Stimulated activated CD8-positive, alpha-beta memory T cell treated with anti-CD3 and anti-CD28 coated beads, Interleukin-4, amount 100 ng/mL, for 24 hours (primary cell): Measurements from ENCODE around the gene TMEM129.
A peak's percentile ranks its signal among the peaks of the same experiment; 100 is the strongest.
"Not testable (repeated sequence)": the region's sequence is repeated elsewhere in the genome, so short reads cannot be mapped to it uniquely, and the experiment has no call there.

Experiments used
- DNase-seq: peaks from one replicate; pipeline ENCODE4 v3.0.0-alpha.2; 2020; ENCODE audit warnings: low read depth

TMEM129 gene

GRCh38 chr4:1695913-1696312 is 25.2 kb downstream of the TMEM129 start:
- no peak for DNase-seq

- peak; percentile 64 for DNase-seq
Measured at GRCh38 chr4:1693131-1693896, 27.8 kb downstream of the TMEM129 start.

DNA sequence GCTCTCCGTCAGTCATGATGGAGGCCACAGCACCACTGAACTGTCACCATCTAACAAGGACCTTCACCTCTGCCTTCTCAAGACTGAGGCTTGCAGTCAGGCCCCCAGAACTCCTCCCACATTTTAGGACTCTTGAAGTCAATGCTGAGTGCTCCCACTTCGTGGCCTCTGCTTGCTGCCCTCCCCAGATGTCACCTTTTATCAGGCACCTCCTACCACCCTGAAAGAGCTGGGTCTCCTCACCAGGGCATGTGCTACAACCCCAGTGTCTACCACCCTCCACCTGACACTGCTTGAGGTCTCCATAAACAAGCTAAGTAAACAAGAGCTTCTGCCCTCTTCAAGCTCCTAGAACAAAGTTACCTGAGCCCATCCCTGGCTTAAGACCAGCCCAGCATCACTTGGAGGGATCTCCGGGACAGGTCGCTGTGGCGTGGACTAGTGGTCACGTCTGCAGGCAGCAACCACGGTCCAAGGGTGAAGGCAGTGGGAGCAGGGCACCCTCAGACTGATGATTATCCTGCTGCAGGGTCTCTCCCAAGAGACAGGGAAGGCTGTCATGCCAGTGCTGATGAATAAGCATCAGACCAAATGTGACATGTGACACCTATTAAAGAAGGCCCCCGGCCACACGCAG is 29.3 kb downstream of the TMEM129 start:
- DNase-seq, result no peak

- no peak for DNase-seq
Measured at GRCh38 chr4:1690698-1691097, 30.4 kb downstream of the TMEM129 start.

DNA sequence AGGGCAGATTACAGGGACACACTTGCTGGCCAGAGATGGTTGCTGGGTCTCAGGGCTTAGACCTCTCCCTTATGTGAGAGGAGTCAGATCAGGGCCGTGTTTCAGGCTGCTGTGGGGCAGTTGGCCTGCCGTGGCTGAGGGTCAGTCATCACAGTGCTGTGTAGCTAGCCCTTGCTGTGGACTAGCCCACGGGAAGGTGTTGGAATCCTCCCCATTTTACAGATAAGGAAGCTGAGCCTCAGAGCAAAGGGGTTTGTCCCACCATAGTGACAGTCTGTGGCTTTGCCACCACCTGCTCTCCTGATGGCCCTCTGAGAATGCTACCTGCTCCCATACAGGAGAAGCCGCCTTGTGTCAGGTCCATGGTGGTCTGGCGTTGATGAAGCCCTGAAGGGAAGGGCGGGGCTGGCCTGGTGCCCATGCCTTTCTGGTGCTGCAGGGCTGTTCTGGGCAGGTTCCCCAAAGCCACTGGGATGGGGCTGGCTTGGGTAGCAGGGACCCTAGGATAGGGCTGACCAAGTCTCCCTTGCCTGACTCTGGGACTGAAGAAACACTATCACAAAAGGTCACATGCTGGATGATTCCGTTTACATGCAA is 34.6 kb downstream of the TMEM129 start:
- no peak for DNase-seq

- DNase-seq, result no peak
Measured at GRCh38 chr4:1685235-1686150, 35.6 kb downstream of the TMEM129 start.

- peak; percentile 95 for DNase-seq
Measured at GRCh38 chr4:1684506-1685234, 36.5 kb downstream of the TMEM129 start.

GRCh38 chr4:1683736-1684505 is 37.2 kb downstream of the TMEM129 start, which contains the start of gene FAM53A:
Gene FAM53A, minus strand, starts transcription at chr4:1684313. Its CDS starts 15,572 bp downstream, at chr4:1668741.
- DNase-seq, result peak; percentile 8

- DNase-seq, result no peak
Measured at GRCh38 chr4:1683261-1683735, 37.8 kb downstream of the TMEM129 start.

DNA sequence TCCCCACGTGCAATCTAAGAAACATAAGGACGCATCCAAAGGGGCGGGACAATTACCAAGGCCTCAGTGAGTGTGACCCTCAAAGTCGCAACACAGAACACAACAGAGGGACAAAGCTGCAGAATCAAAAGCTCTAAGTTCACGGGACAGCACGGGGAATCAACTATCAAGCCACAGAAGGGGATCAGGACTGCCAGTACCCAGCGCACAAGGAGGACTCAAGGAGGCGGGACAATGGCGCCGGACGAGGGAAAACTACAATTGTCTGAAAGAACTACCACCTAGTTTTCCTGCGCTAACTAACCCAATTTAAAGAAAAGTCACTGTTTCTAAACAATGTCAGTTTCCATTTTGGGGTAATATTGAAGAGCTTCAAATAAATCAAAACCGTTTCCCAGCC is 38.3 kb downstream of the TMEM129 start:
- no peak for DNase-seq

- no peak for DNase-seq
Measured at GRCh38 chr4:1678244-1678643, 42.9 kb downstream of the TMEM129 start.

DNA sequence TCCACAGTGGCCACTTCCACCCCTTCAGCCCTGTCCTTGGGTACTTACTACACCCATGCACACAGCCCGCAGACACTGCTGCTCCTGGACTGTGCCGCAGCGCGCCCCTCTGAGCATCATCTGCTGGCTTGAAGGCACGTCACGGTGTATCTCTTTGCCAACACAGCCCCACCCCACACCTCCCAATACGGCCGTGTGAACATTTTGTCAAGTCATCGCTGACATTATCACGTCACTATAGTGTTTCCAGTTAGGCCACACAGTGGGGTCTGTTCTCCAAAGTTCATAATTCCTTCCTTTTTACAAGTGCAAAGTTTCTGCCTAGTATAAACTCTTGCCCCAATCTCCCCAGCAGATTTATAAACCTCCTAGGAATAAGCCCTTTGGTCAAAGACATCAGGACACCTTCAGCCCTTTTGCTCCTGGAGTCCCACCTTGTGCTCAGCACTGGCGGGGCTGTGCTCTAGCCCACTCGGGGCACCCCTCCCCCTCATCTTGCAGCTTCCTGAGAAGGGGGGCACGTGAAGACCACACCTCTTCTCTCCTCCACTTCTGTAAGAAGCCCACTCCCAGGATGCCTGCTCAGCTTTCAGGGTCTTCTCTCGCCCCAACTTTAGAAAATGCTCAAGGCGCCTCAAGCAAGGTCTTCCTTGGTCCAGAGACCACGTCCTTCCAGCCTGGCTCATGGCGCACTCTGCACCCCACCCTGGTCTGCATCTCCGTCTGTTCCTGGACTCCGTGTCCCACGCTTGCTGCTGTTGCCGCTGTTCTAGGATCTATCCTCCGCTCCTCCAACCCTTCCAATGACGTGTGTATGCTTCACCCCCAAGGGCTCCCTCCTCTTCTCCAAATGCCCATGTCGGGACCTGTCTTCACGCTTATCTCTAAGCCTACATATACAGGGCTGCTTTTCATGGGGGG is 44.3 kb downstream of the TMEM129 start:
- no peak for DNase-seq

GRCh38 chr4:1675802-1676137 is 45.4 kb downstream of the TMEM129 start:
- DNase-seq, result no peak

GRCh38 chr4:1675136-1675801 is 45.9 kb downstream of the TMEM129 start:
- DNase-seq, result no peak

GRCh38 chr4:1674682-1675081 is 46.4 kb downstream of the TMEM129 start:
- DNase-seq, result no peak

DNA sequence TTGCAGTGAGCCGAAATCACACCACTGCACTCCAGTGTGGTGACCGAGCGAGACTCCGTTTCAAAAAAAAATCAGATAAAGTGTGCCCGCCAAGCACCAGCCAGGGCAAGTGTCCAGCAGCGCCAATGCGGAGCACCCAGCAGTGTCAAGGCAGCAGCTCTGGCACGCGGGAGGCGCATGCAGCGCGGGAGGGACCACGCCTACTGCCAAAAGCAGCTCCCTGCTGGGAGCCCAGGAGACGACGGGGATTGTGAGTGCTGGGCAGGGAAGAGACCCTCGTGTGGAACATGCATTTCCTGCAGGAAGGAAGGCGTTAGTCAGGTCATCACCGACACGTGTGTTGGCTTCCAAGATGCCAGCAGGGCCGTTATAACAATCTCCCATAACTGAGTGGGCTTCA is 47.5 kb downstream of the TMEM129 start:
- no peak for DNase-seq

GRCh38 chr4:1671011-1671410 is 50.1 kb downstream of the TMEM129 start:
- not testable (repeated sequence) for DNase-seq

GRCh38 chr4:1670279-1670678 is 50.8 kb downstream of the TMEM129 start:
- DNase-seq, result no peak

DNA sequence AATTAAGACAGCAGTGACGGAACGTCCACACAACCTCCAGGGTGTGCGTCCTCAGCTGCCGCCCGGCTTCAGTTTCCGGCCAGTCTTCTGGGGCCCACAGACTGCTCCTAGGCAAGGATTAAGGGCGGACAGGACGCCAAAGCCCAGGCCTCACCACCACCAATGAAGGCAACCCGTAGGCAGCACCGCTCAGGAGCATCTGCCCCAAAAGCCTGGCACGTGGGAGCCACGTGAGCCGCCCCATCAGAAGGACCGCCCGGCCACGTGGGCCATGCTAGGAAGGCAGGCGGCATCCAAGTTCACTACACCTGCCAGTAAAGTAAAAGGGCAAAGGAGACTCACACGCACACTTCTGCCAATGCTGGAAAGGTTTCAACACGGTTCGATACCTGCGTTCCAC is 51.3 kb downstream of the TMEM129 start:
- no peak for DNase-seq
